ENCODE results near the gene OSTF1.

GRCh38 chr9:75061169-75061568 is 27.1 kb upstream of the OSTF1 start:
- TF ChIP-seq SMC3 (IDR thresholded peaks at IDR 0.05; ENCODE audit: borderline replicate concordance, low read length), result no peak
- no peak for TF ChIP-seq SUZ12 (IDR thresholded peaks at IDR 0.05; ENCODE audit: unreplicated experiment)
- no peak for TF ChIP-seq SRF (IDR thresholded peaks at IDR 0.05; ENCODE audit: low read depth in 2 of 2, low read length in 2 of 2)
- no peak for TF ChIP-seq CTCF (IDR thresholded peaks at IDR 0.05 in 2 of 3, conservative IDR thresholded peaks at IDR 0.05 in 1 of 3; ENCODE audit: control insufficient read depth in 2 of 3, extremely low read depth in 1 of 3, insufficient read depth in 1 of 3, low read depth in 3 of 3, low read length in 3 of 3)
- TF ChIP-seq FOS (IDR thresholded peaks at IDR 0.05; ENCODE audit: borderline replicate concordance, extremely low read depth, insufficient read length), result no peak
- TF ChIP-seq ETV6 (conservative IDR thresholded peaks at IDR 0.05 in 1 of 2, IDR thresholded peaks at IDR 0.05 in 1 of 2; ENCODE audit: borderline replicate concordance in 1 of 2, low read depth in 1 of 2), result no peak
- TF ChIP-seq NRF1 (conservative IDR thresholded peaks at IDR 0.05; ENCODE audit: low read depth, low read length), result no peak
- no peak for TF ChIP-seq GABPA (IDR thresholded peaks at IDR 0.05; ENCODE audit: low read depth)
- TF ChIP-seq YY1 (IDR thresholded peaks at IDR 0.05; ENCODE audit: low read depth, low read length), result no peak

Data from GM12878 (cell line).